Psoas muscle (tissue), 8 donors: Measurements from ENCODE around the gene KIRREL3. TPM values are rescaled to one million over a fixed set of nuclear protein-coding genes. Genes with fewer than 3 reads are reported as not detected.

Experiments
- ATAC-seq, 4 donors: fragments of 200-7000 bp; cut with Tn5 transposase; one replicate each; pipeline ENCODE4 v1.9.1; 2020; ENCODE audit warnings: moderate library complexity in 3 of 4, mild to moderate bottlenecking in 2 of 4
- DNase-seq, 2 donors: peaks; one replicate each; pipeline ENCODE4 v3.0.0-alpha.2; 2020
- H3K27ac ChIP-seq: fragments of 200-600 bp; one replicate; pipeline ENCODE4 v1.8.0; 2022
- H3K27me3 ChIP-seq, 3 donors: fragments of 200-600 bp in 1 of 3; one replicate each; pipeline versions ENCODE4 v1.6.1 to v1.8.0; 2013 to 2022; ENCODE audit warnings: low read length in 2 of 3, mild to moderate bottlenecking in 2 of 3, moderate library complexity in 1 of 3; ENCODE audit not compliant: insufficient read depth in 3 of 3
- H3K36me3 ChIP-seq, 2 donors: fragments of 200-600 bp in 1 of 2; one replicate each; pipeline versions ENCODE4 v1.6.1 to v1.8.0; 2013 to 2022; ENCODE audit warnings: low read depth in 1 of 2, mild to moderate bottlenecking in 1 of 2, moderate library complexity in 1 of 2; ENCODE audit not compliant: insufficient read depth in 1 of 2
- H3K4me1 ChIP-seq: fragments of 200-600 bp; one replicate; pipeline ENCODE4 v1.8.0; 2022
- H3K4me3 ChIP-seq: fragments of 200-600 bp; one replicate; pipeline ENCODE4 v1.8.0; 2022; ENCODE audit warnings: mild to moderate bottlenecking
- H3K9me3 ChIP-seq: fragments of 200-600 bp; one replicate; pipeline ENCODE4 v1.8.0; 2022
- CTCF ChIP-seq: fragments of 200-600 bp; IDR thresholded peaks from one replicate; pipeline ENCODE4 v1.8.0; 2022; ENCODE audit warnings: antibody characterized with exemption
- WGBS, 3 donors: extraction: QIAGEN DNeasy Blood & Tissue Kit; methylation state at CpG; one replicate each; pipeline versions ENCODE4 v1.1.6 to v1.1.7; 2013; 5-methylcytosine and 5-hydroxymethylcytosine counted together
- intact Hi-C, 2 donors: fragments of 100-400 bp; cut with DNase I; formaldehyde crosslinking; loops; one replicate each; pipeline versions ENCODE4 v1.11.0 to v1.14.2; 2022
- polyA plus RNA-seq, 3 donors: library from polyadenylated mRNA; stranded (reverse); fragments of 200-250 nt; gene quantifications; one replicate each; pipeline ENCODE4 v1.2.3, GENCODE V29; 2013
- total RNA-seq, 4 donors: library from RNA; stranded (reverse); fragmentation: NEBNext Ultra II Directional in 2 of 4; extraction: Animal tissue kit (Norgen Biotek cat#: 25700) in 2 of 4; gene quantifications; one replicate each; pipeline versions ENCODE4 v1.2.1 to v1.2.4, GENCODE V29; 2021 to 2023
- donor health status: healthy with polysubstance abuse.
- donor health status: DM: no; HTN: no; CAD: no; lungs with moderate emphysema.
- donor health status: Bipolar disorder and iron deficiency.
- donor health status: healthy.
- donor health status: DM: yes; HTN: yes; CAD: no.
- donor health status: DM: no; HTN: no; CAD: no.
- donor health status: DM: no; HTN: no; CAD: no.
- donor health status: DM: yes; HTN: yes; CAD: no.

KIRREL3 gene
- total and polyA plus RNA-seq, 7 donors, result 0.04 TPM; not detected in 6

DNA sequence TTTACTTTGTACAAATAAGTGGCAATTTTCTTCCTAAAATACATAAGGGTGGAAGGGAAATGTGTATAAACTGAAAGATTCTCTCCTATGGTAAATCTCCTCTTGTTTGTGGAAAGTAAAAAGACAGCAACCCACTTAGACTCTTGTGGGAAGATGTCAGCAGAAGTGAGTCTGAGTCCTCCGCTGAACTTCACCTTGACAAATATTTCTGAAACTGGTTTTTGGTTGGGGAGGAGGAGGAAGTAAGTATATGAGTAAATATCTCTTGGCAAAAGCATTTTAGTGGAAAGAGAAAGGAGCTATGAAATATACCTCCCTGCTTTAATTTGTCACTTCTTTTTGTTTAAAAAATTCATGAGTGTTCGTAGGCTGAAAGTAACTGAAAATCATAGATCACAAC, 196.2 kb downstream of the KIRREL3 start:
- H3K4me3 ChIP-seq, result no peak overlapping the region
- TF ChIP-seq CTCF, result no peak
- no peaks in the 10 kb centered on the region for H3K36me3 ChIP-seq
- ATAC-seq (no peak), DNase-seq (no peak)
- intact Hi-C loops, result no loop called here
- peaks cover 0 to 5% (median 1%) of the 10 kb centered on the region in 3 donors for H3K27me3 ChIP-seq
- H3K9me3 ChIP-seq, result no peaks in the 10 kb centered on the region
- H3K4me1 ChIP-seq, result no peaks in the 10 kb centered on the region
- 80 to 89% (median 85%) methylated on average over 2 of the region's 2 CpGs for WGBS, 3 donors
- H3K27ac ChIP-seq, result no peak overlapping the region

- intact Hi-C loops, result no loop called here
- WGBS, 3 donors, result 52 to 64% (median 58%) methylated on average over 3 of the region's 3 CpGs
- no peak overlapping the region for H3K27ac ChIP-seq
- H3K4me1 ChIP-seq, result no peaks in the 10 kb centered on the region
- H3K27me3 ChIP-seq, result peaks cover 0 to 5% (median 3%) of the 10 kb centered on the region in 3 donors
- ATAC-seq, result no peak
- DNase-seq, result no peak
- no peak overlapping the region for H3K4me3 ChIP-seq
- no peak for TF ChIP-seq CTCF
- H3K36me3 ChIP-seq, result no peaks in the 10 kb centered on the region
- H3K9me3 ChIP-seq, result no peaks in the 10 kb centered on the region
These were observed 200.6 kb downstream of the KIRREL3 start for GRCh38 chr11:126800009-126800408.

DNA sequence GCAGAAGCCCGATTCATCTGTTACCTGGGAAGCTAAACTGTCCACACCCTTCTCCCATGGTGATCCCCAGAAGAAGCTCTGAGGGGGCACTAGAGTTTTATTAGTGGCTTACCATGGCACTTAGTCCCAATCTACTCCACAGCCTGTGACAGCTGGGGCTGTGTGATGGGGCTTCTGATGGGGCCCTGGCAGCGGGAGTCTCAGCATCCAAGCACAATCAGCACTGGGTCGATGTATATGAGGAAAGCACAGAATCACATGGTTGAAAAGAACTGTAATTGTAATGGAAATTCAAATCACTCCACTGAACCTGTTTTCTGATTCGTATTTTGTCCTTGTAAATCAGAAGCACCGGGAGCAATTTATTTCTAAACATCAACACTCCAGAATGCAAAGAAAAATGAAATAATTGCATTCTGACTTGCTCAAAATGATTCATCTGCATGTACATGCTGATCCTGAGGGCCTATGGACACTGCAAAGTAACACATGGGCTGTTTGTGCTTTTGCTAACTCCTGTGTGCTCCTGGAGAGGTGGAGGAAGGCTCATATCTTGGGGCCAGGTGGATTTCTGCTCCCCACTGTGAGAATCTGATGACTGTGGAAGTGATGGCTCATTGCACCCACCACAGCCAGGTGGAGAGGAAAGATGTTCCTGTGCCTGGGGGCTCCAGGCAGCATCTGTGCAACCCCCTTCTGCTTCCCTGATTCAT, 203.0 kb downstream of the KIRREL3 start:
- DNase-seq (no peak), ATAC-seq (no peak)
- Histone ChIP-seq H3K4me3 (no peak overlapping the region), H3K4me1 (no peaks in the 10 kb centered on the region), H3K27ac (no peak overlapping the region), H3K36me3 (no peaks in the 10 kb centered on the region), H3K9me3 (no peaks in the 10 kb centered on the region), H3K27me3 (peaks cover 0 to 5% (median 3%) of the 10 kb centered on the region in 3 donors)
- intact Hi-C loops, result no loop called here
- 69 to 73% (median 71%) methylated on average over 5 of the region's 5 CpGs for WGBS, 3 donors
- TF ChIP-seq CTCF, result no peak

- peaks cover 0 to 4% (median 3%) of the 10 kb centered on the region in 3 donors for H3K27me3 ChIP-seq
- ATAC-seq, result no peak
- 82 to 92% (median 86%) methylated on average over 6 of the region's 6 CpGs for WGBS, 3 donors
- no peaks in the 10 kb centered on the region for H3K36me3 ChIP-seq
- intact Hi-C loops, result no loop called here
- no peak for TF ChIP-seq CTCF
- H3K9me3 ChIP-seq, result no peaks in the 10 kb centered on the region
- no peak for DNase-seq
- H3K4me3 ChIP-seq, result no peak overlapping the region
- no peaks in the 10 kb centered on the region for H3K4me1 ChIP-seq
- no peak overlapping the region for H3K27ac ChIP-seq
These were observed 207.0 kb downstream of the KIRREL3 start for GRCh38 chr11:126793596-126793995.

GRCh38 chr11:126791991-126792390, 208.6 kb downstream of the KIRREL3 start:
- intact Hi-C loops, result no loop called here
- no peak for ATAC-seq
- H3K4me3 ChIP-seq, result no peak overlapping the region
- peaks cover 0 to 4% (median 3%) of the 10 kb centered on the region in 3 donors for H3K27me3 ChIP-seq
- H3K27ac ChIP-seq, result no peak overlapping the region
- H3K9me3 ChIP-seq, result no peaks in the 10 kb centered on the region
- DNase-seq, result no peak
- no peaks in the 10 kb centered on the region for H3K4me1 ChIP-seq
- no peak for TF ChIP-seq CTCF
- WGBS, 3 donors, result 75 to 85% (median 81%) methylated on average over 7 of the region's 7 CpGs
- no peaks in the 10 kb centered on the region for H3K36me3 ChIP-seq
